GM19455 (cell line): Measurements from ENCODE around the gene ITPR3.
"Not testable (repeated sequence)": the region's sequence is repeated elsewhere in the genome, so short reads cannot be mapped to it uniquely, and the experiment has no call there.

Experiments
- ATAC-seq: cut with Tn5 transposase; IDR thresholded peaks from one replicate; pipeline ENCODE4 v1.9.1; 2021; ENCODE audit not compliant: unreplicated experiment

The ITPR3 gene

GRCh38 chr6:33610779-33611732, 10.1 kb upstream of the ITPR3 start:
- no peak for ATAC-seq

- no peak for ATAC-seq
Observed at GRCh38 chr6:33613146-33613794, 7.9 kb upstream of the ITPR3 start.

GRCh38 chr6:33613795-33614168, 7.3 kb upstream of the ITPR3 start:
- ATAC-seq = no peak

- ATAC-seq = no peak
Observed at GRCh38 chr6:33616113-33616512, 5.0 kb upstream of the ITPR3 start.

- no peak for ATAC-seq
Observed at GRCh38 chr6:33616913-33617312, 4.2 kb upstream of the ITPR3 start.

GRCh38 chr6:33619166-33619840, 1.8 kb upstream of the ITPR3 start:
- no peak for ATAC-seq

- no peak for ATAC-seq
Observed at GRCh38 chr6:33620158-33620855, 815 bp upstream of the ITPR3 start.

GRCh38 chr6:33621711-33622388, 728 bp downstream of the ITPR3 start:
- ATAC-seq = peak; percentile 19

GRCh38 chr6:33622456-33623431, 1.6 kb downstream of the ITPR3 start:
- ATAC-seq = no peak

GRCh38 chr6:33623895-33624381, 2.8 kb downstream of the ITPR3 start:
- ATAC-seq = no peak

GRCh38 chr6:33624856-33625255, 3.7 kb downstream of the ITPR3 start:
- ATAC-seq = no peak

GRCh38 chr6:33627876-33628275, 6.8 kb downstream of the ITPR3 start:
- ATAC-seq = no peak

- ATAC-seq = no peak
Observed at GRCh38 chr6:33628401-33628964, 7.4 kb downstream of the ITPR3 start.

GRCh38 chr6:33630014-33630413, 8.9 kb downstream of the ITPR3 start:
- ATAC-seq = no peak

GRCh38 chr6:33631521-33631920, 10.4 kb downstream of the ITPR3 start:
- ATAC-seq = not testable (repeated sequence)

GRCh38 chr6:33631971-33632557, 10.9 kb downstream of the ITPR3 start:
- no peak for ATAC-seq

GRCh38 chr6:33632558-33633039, 11.5 kb downstream of the ITPR3 start:
- ATAC-seq = no peak

- ATAC-seq = no peak
Observed at GRCh38 chr6:33633084-33633461, 12.0 kb downstream of the ITPR3 start.
